GM12872 (cell line): ENCODE measurements around the gene RNASE9.

Source experiments
- TF ChIP-seq, protein P1 (sequence below): IDR thresholded peaks from 3 replicates; pipeline ENCODE4 v1.5.1; 2011; ENCODE audit warnings: low read depth, mild to moderate bottlenecking, low read length, moderate library complexity; ENCODE audit not compliant: insufficient read depth

Gene RNASE9

GRCh38 chr14:20587489-20588154 lies 26.8 kb upstream of the RNASE9 start, which contains the start of gene RNASE11:
Gene RNASE11, minus strand, starts transcription at chr14:20588001.
- TF ChIP-seq, protein P1, sequence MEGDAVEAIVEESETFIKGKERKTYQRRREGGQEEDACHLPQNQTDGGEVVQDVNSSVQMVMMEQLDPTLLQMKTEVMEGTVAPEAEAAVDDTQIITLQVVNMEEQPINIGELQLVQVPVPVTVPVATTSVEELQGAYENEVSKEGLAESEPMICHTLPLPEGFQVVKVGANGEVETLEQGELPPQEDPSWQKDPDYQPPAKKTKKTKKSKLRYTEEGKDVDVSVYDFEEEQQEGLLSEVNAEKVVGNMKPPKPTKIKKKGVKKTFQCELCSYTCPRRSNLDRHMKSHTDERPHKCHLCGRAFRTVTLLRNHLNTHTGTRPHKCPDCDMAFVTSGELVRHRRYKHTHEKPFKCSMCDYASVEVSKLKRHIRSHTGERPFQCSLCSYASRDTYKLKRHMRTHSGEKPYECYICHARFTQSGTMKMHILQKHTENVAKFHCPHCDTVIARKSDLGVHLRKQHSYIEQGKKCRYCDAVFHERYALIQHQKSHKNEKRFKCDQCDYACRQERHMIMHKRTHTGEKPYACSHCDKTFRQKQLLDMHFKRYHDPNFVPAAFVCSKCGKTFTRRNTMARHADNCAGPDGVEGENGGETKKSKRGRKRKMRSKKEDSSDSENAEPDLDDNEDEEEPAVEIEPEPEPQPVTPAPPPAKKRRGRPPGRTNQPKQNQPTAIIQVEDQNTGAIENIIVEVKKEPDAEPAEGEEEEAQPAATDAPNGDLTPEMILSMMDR: no peak

GRCh38 chr14:20583908-20584307 lies 23.1 kb upstream of the RNASE9 start:
- TF ChIP-seq, protein P1: no peak

DNA sequence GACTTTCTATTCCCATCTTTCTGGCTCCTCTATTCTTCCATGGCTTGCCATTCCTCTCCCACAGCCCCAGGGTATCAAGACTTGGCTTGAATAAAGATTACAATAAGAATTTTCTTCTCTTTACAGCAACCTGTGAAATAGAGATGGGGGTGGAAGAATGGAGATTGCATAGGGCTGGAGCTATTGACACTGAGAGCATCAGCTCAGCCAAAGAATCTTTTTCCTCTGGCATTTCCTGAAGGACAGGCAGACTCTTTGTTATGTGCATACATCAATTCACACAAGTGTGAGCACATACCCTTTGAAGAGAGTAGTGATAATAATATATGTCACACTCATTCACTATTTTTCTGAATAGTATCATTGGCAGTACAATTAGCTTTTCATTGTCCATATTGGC lies 22.3 kb upstream of the RNASE9 start:
- TF ChIP-seq, protein P1: no peak

- TF ChIP-seq, protein P1: no peak
Measured at GRCh38 chr14:20580242-20580641, 19.4 kb upstream of the RNASE9 start.

GRCh38 chr14:20578784-20579502 lies 18.1 kb upstream of the RNASE9 start:
- TF ChIP-seq, protein P1: no peak

DNA sequence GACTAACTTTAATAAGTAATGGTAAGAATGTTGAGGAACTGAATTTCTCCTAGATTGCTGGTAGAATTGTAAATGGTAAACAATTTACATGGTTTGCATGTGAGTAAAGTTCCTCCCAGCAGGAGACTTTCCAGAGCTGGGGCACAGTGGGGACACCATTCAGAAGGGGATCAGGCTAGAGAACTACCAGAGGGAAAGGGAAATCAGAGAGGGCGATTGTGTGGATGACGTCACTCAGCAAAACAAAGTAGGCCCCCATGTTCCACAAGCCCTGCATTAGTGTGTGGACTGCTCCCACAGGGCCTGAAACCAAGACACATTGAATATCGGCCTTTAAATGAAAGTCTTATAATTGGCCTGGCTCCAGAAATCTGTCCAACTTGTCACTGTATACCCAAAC lies 17.5 kb upstream of the RNASE9 start:
- TF ChIP-seq, protein P1: no peak

- TF ChIP-seq, protein P1: no peak
Measured at GRCh38 chr14:20569066-20569465, 8.2 kb upstream of the RNASE9 start.
